GM04504 (cell line): ENCODE measurements around the gene PIKFYVE.
"Not testable (repeated sequence)": the region's sequence is repeated elsewhere in the genome, so short reads cannot be mapped to it uniquely, and the experiment has no call there.

ENCODE experiments used
- DNase-seq: peaks from one replicate; pipeline ENCODE4 v3.0.0-alpha.2; 2012; ENCODE audit warnings: low read depth

Gene PIKFYVE

DNA sequence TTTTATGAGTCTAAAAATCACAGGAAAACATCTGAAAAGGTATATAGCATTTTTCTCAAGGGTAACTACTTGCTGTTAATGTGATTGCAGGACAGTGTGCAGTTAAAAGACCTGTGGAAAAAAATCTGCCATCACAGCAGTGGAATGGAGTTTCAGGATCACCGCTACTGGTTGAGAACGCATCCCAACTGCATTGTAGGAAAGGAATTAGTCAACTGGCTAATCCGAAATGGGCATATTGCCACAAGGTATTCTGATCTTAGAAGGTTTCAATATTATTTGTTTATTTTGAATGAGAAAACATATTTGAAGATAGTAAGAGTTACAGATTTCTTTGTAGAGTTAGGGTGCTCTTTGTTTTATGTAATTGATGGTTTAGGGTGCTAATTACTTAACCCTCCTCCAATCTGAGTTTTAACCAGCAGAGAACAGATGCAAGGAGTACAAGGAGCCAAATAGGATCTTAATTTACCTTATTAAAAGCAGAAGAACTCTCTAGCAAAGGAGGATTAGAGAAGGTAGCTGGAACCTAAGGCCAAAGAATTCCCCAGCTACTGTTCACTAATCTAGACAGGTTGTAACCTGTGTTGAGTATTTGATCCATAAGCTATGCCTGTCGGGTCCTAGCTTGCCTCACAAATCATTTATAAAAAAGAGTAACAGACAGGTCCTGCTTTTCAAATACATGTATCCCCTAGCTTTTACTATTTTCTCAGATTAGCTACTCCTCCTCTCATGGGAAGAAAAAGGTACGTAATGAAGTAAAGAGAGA lies 35.0 kb downstream of the PIKFYVE start:
- DNase-seq: no peak

DNA sequence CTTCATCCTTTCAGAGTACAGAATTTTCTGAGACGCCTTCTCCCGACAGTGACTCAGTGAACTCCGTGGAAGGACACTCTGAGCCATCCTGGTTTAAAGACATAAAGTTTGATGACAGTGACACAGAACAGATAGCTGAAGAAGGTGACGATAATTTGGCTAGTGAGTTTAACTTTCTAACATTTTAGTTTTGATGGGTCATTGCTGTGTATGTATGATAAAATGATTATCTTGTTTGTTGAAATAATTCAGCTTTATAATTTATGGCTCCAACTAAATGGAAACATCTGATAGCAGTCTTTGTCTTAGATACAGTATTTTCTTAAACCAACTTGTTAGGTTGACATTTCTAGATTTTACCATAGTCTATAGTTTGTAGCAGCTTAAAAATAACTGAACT lies 38.1 kb downstream of the PIKFYVE start:
- DNase-seq: no peak

DNA sequence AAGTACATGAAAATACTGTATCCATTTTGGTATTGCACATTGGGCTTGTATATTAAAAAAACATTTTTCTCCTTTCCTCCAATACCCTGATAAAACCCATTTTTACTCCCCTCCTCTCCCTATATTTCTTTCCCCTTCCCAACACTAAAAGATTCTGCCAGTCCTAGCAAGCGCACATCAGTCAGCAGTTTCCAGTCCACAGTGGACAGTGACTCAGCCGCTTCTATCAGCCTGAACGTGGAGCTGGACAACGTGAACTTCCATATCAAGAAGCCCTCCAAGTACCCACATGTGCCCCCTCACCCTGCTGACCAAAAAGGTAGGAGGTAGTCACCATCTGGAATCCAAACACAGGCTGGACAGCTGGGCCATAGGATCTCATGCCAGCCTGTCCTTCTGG lies 38.6 kb downstream of the PIKFYVE start:
- DNase-seq: no peak

DNA sequence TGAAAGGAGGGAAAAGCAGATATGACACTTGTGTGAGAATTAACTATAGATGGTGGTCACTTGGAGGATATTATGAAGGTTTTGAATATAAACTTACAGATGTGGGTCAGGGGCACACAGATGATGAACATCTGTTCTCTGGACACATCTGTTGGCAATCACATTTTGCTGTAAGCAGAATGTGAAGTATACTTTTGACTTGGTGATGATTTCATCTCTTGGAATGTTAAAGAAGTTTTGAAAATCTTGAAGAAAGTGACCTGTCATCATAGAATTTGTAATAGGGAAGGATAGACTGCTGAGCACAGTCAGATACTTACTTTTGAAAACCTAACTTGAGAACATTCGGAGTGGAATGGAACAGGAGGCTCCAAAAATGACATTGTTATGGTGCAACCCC lies 40.2 kb downstream of the PIKFYVE start:
- DNase-seq: peak; percentile 24

DNA sequence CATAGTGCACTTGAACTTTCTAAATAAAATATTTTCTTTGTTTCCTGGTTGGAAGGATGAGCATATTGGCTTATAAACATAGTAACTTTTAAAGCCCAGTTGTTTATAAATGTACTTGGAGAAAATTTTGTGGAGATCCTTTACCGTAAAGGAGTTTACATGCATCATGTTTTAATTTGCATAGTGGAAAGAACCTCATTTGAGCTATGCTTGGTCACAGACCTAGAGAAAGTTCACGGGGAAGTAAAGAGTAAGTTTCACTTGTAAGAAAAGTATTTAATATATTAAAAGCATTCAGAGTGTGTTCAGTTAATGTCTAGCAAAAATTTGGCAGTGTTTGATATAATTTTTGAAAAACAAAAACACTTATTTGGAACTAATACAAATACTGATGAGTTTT lies 45.3 kb downstream of the PIKFYVE start:
- no peak for DNase-seq

DNA sequence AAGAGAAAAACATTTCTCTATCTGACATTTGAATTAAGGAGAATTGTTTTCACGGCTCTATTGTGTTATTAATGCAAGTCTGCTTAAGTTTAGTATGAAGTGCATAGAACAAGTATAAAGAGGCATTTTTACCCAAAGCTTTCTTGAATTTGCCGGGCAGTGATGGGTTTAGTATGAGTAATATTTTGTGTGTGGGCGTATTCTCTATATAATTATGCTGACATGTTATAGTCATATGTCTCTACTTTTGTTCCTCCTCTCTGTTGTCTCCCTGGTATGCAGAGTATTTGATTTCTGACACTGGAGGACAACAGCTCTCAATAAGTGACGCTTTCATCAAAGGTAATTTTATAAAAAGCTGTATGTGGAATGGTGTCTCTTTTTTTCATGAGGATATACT lies 45.9 kb downstream of the PIKFYVE start:
- DNase-seq: no peak

DNA sequence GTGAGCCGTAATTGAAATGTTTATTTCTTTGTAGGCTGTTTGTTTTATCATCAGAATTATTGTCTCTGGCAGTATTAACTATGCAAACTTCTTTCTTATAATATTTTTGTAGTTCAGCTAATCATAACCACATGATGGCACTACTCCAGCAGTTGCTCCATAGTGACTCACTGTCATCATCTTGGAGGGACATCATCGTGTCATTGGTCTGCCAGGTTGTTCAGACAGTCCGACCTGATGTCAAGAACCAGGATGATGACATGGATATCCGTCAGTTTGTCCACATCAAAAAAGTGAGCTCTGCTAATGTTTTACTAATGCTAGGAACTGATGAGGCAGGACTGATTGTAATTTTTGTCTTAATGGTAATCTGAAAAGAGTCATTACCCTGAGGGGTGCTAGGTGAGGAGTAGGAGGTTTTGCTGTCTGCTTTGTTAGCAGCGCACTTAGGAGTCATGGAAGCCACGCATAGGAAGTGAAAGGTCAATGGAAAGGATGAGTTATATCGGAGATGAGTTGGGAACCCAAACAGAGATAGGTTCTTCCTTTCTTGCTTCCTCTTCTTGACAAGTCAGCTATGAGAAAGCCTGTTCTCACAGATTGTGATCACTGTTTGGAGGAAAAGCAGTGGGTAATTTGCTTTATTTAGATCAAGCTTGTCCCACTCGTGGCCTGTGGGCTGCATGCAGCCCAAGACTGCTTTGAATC lies 49.2 kb downstream of the PIKFYVE start:
- DNase-seq: peak; percentile 59

DNA sequence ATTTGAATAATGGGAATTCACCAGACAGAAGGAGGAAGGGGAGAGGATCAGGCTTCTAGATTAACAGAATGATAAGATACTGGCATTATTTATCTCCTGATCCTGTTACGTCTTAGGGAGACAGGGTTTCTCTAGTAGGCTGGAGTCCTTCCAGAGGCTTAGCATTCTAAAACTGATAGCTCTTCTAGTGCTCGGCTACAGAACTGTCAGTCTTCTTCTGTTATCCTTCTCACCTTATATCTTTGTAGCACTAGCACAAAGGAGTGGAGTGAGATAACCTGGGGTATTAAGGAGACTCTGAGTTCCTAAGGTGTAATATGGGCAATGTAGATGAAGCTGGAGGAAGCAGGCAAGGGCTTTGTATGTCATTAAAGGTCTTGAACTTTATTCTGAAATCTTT lies 52.1 kb downstream of the PIKFYVE start:
- no peak for DNase-seq

DNA sequence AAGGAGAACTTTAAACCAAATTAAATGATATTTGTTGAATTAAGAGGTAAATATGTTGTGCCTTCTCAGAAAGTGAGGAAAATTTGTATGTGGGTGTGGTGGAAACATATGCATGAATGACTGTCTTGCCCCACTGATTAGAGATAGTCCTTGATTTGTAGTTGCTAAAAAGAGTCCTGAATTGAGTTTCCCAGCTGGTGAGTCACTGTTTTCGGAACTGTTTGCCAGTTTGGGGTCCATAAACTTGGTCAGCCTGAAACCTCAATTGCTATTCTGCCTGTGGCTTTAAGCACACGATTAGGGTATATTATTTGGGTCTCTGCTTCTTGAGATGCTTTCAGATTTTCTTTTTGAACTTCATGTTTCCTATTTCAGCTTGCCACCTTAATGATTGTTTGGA lies 53.3 kb downstream of the PIKFYVE start:
- DNase-seq: no peak

DNA sequence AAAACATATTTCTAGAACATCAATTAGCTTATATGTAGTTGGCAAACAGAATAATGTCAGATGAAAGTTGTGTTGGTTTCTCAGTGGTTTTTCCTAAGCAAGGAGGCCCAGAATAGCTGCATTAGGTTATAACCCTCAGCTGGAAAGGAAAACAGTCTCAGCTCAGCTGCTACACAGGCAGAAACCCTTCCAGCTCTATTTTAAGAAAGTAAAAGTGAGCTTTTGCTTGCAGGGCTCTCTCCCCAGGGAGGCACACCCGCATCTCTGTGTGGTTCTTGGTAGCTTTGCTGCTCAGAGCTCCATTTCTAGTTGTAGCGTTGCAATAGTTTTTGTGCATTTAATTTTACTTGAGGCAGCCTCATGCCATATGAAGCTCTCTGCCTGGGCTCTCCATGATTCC lies 54.6 kb downstream of the PIKFYVE start:
- DNase-seq: no peak

DNA sequence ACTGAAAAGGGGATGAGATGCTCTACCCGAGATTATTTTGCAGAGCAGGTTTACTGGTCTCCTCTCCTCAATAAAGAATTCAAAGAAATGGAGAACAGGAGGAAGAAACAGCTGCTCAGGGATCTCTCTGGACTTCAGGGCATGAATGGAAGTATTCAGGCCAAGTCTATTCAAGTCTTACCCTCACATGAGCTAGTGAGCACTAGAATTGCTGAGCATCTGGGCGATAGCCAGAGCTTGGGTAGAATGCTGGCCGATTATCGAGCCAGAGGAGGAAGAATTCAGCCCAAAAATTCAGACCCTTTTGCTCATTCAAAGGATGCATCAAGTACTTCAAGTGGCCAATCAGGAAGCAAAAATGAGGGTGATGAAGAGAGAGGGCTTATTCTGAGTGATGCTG lies 60.0 kb downstream of the PIKFYVE start:
- DNase-seq: no peak

DNA sequence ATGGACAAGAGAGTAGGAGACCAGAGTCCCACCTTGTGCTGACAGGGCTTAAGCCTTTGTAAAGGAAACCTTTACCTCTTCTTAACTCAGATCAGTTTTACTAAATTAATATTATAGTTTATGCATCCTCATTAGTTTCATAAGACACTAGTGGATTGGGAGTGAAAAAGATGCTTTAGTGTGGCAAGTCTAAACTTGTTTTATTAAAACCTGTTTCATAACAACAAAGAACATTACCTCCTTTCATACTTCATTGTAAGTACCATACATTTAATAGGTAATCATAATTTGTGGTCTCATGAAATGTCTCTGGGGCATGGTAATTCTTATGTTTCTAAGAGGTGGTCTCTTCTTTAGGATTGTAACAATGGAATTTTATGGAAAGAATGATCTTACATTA lies 63.4 kb downstream of the PIKFYVE start:
- DNase-seq: no peak

DNA sequence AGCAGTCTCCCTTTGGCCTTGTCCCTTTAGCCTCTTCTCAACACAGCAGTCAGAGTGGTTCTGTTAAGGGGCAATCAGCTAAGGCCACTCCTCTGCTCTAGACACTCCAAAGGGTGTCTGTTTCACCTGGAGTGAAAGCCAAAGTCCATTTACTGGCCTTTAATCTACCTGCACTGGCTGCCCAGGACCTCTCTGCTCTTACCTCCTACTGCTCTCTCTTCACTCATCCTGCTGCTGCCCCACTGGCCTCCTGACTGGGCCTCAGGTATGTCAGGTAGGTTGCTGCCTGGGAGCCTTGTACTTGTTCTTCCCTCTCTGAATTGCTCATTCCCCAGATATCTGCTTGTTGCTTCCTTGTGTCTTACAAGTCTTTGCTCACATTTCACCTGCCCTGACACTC lies 68.2 kb downstream of the PIKFYVE start:
- DNase-seq: no peak

DNA sequence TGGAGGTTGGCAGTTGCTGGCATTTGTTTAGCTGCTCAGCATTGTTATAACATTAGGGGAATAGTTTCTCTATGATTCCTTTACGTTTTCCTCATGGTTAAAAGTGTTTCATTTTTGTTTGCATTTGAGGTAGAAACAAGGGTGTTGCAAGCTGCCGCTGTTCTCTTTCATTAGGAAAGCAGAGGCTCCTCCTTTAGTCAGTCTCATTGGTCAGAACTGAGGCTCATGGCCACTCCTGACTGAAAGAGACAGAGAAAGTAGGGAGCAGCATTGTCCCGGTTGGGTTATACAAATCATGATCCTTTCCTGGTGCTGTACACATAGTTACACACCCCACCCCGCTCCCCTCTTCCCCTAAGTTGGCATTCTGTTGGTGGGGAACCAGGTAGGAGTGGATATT lies 80.7 kb downstream of the PIKFYVE start:
- no peak for DNase-seq

DNA sequence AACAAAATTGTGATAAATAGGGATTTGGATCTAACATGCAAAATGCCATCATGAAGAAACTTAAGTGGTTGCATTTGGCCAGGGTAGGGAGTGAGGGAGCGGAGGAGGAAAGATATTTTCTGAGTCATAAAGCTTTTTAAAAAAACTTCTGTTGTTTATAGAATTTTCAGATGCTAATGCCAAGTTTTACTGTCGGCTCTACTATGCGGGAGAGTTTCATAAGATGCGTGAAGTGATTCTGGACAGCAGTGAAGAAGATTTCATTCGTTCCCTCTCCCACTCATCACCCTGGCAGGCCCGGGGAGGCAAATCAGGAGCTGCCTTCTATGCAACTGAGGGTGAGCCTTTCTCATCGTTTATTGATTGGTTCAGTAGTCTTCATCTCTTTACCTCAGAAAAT lies 84.6 kb downstream of the PIKFYVE start:
- no peak for DNase-seq

DNA sequence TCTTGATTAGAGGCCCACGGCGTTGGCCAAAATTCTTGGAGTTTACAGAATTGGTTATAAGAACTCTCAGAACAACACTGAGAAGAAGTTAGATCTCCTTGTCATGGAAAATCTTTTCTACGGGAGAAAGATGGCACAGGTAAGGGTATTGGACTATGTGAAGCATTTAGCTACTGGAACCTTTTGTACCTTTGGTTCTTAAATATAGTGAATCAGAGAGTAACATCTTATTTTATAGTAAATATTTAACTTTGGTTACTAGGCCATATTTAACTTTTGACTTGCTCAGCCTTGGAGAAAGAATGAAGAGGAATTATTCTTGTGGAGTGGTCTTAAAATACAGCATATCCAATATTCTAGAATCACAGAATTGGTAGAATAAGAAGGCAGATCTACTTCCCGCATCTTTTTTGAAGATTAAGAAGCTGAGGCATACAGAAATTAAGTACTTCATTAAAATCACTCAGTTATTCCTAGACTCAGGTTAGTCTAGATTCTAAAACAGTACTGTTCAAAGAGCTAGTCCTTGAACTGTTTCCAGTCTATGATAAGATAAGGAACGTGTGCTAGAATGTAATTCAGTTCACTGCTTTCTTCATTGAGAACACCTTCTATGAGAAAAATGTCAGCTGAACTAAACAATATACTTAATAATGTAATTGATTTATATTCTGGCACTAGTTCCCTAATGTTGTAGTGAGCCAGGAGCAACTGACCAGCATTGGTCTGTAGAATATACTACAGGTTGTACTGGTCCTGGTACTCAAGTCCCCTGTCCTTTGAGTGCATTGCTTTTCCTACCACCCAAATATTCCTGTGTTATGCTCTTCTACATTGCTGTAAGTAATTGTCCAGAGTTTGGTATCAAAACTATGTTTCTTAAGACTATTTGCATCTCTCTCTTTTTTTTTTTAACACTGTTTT lies 86.9 kb downstream of the PIKFYVE start:
- DNase-seq: no peak

DNA sequence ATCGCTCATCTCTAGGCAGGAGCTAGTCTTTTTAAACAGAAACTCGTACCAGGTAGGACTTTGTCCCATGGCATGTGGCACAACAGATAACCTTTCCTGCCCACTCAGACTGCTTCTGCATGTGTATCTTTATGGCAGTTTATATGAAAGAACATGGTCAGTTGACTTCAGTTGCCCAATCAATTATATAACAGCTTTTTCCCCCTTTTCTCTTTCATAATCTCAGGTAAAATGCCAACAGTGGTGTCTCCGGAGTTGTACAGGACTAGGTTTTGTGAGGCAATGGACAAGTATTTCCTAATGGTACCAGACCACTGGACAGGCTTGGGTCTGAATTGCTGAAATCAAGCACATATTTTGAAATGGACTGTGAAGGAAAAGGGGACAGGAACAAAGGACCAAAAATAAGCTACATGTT lies 88.9 kb downstream of the PIKFYVE start:
- DNase-seq: no peak

DNA sequence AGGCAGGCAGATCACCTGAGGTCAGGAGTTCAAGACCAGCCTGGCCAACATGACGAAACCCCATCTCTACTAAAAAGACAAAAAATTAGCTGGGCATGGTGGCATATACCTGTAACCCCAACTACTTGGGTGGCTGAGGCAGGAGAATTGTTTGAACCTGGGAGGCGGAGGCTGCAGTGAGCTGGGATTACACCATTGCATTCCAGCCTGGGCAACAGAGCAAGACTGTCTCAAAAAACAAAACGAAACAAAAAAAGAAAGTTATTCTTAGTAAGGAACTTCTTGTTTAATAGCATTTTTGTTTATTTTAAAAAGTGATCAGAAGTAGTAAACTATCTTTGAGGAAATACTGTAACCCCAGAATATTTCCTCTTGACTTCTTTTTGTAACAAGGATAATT lies 90.4 kb downstream of the PIKFYVE start:
- DNase-seq: not testable (repeated sequence)

DNA sequence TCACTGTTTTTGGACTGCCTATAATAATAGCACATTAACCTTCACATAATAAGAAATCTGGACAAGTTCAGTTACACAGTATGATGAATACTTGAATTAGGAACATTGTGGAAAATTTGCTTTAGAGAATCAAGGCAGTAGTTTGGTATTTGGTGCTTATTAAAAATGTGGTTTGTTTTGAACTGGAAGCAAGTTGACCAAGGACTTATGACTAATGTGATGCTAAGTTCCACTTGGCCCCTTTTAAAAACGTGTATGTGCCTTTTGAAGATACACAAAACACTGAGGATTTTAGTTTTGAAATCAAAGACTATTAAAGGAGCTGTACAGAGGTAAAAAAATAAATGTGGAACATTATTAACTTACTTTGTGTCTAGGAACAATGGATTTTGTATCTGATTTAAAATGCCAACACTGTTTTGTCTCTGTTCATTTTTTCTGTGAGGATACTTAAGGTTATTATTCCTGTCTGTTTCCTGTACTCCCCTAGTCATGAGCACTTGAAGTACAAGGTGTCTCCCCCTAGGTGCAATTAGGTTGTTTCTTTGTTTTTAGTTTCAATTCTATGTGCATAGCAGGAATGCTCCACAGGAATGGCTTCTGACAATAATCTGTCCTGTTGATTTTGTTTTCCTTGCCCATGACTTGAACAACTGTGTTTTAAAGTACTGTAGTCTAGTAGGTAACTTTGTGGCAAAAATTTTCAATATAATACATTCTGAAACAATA lies 91.0 kb downstream of the PIKFYVE start:
- no peak for DNase-seq

DNA sequence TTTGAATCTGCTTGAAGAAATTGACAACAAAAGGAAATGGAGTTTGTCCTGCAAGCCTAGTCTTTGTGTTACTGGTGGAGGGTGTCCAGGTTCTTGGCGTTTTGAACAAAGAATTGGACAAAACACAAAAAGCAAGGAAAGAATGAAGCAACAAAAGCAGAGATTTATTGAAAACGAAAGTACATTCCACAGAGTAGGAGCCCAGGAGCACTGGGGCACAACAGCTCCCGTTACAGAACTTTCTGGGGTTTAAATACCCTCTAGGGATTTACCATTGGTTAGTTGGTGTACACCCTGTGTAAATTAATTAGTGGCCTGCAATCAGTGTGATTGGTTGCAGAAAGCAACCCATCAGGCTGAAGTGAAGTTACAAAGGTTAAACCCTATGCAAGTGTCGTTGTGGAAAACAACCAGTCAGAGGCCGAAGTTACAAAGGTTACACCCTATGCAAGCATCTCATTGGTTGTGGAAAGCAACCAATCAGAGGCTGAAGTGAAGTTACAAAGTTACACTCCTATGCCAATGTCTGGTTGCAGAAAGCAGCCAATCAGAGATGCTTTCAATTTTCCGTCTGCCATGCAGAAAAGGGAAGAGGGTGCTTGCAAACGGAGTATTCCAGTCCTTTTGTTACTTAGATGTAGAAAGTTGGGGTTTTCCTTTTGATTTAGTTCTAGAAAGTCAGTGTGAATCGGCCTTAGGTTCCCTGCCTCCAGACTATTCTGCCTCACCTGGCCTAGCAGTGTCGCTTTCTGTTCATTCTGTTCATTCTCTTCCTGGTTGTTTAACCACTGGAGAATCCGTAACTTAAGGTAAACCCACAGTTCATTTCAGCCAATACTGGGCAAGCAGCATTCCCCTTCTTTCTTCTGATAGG lies 92.9 kb downstream of the PIKFYVE start:
- no peak for DNase-seq

DNA sequence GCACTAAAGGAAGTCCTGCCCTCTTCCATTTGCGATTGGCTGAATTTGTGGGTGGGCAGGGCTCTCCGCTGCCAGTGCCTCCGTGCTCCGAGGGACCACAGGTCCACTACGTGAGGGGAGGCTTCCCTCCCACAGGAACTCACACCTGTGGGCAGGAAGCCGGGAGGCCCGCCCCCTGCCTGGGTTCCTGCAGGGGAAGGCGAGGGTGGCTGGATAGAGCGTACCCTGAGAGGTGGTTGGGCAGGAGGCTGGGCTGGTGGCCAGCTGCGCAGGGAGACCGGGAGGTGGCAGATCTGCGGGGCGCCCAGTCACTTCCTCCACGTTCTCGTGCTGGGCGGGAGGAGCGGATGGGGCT lies 93.6 kb downstream of the PIKFYVE start:
- no peak for DNase-seq
